MM.1S (cell line): ENCODE measurements around the gene DNM1L.

Experiments
- EZH2 ChIP-seq: fragments of 300-600 bp; sonication (generic); optimal IDR thresholded peaks from 2 replicates; pipeline ENCODE3; 2017; ENCODE audit warnings: low read depth, mild to moderate bottlenecking, antibody characterized with exemption, low read length, mixed read lengths
- EZH2phosphoT487 ChIP-seq: fragments of 300-600 bp; sonication (generic); IDR thresholded peaks from 2 replicates; pipeline ENCODE4 v1.6.1; 2018; ENCODE audit warnings: antibody characterized with exemption, low read length
- TF ChIP-seq, protein P1 (sequence below): fragments of 300-600 bp; sonication (generic); IDR thresholded peaks from 2 replicates; pipeline ENCODE4 v1.5.1; 2016; ENCODE audit warnings: antibody characterized with exemption, low read length, mixed read lengths

DNA sequence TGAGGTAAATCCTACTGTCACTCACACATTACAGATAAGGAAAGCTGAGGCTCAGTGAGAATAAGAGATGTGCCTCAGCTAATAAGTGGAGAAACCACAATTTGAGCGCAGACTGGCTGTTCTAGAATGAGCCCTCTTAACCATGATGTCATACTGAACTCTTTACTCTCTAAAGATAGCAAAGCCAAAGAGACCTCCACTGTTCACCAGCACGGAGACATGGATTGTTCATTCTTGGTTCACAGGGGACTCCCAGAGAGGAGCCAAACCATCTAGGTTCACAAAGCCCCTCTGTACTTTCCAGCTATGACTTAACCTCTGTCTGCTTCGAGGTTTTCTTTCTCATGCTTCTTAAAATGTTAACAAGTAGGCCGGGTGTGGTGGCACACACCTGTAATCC is 109.3 kb downstream of the DNM1L start:
- TF ChIP-seq, protein P1, sequence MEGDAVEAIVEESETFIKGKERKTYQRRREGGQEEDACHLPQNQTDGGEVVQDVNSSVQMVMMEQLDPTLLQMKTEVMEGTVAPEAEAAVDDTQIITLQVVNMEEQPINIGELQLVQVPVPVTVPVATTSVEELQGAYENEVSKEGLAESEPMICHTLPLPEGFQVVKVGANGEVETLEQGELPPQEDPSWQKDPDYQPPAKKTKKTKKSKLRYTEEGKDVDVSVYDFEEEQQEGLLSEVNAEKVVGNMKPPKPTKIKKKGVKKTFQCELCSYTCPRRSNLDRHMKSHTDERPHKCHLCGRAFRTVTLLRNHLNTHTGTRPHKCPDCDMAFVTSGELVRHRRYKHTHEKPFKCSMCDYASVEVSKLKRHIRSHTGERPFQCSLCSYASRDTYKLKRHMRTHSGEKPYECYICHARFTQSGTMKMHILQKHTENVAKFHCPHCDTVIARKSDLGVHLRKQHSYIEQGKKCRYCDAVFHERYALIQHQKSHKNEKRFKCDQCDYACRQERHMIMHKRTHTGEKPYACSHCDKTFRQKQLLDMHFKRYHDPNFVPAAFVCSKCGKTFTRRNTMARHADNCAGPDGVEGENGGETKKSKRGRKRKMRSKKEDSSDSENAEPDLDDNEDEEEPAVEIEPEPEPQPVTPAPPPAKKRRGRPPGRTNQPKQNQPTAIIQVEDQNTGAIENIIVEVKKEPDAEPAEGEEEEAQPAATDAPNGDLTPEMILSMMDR = no peak
- TF ChIP-seq EZH2 = no peak
- no peak for TF ChIP-seq EZH2phosphoT487
